NB4 (cell line): ENCODE results near the gene BCAS3.

Source experiments
- MAX ChIP-seq: IDR thresholded peaks from 2 replicates; pipeline ENCODE4 v1.6.1; 2011; ENCODE audit warnings: low read depth, low read length
- POLR2A ChIP-seq: IDR thresholded peaks from 2 replicates; pipeline ENCODE4 v1.6.1; 2011; ENCODE audit warnings: mild to moderate bottlenecking; ENCODE audit not compliant: insufficient read length; ENCODE audit errors: extremely low read depth
- TF ChIP-seq, protein P1 (sequence below): IDR thresholded peaks from one replicate; pipeline ENCODE4 v1.5.1; 2012; ENCODE audit warnings: low read depth, low read length

- TF ChIP-seq, protein P1, sequence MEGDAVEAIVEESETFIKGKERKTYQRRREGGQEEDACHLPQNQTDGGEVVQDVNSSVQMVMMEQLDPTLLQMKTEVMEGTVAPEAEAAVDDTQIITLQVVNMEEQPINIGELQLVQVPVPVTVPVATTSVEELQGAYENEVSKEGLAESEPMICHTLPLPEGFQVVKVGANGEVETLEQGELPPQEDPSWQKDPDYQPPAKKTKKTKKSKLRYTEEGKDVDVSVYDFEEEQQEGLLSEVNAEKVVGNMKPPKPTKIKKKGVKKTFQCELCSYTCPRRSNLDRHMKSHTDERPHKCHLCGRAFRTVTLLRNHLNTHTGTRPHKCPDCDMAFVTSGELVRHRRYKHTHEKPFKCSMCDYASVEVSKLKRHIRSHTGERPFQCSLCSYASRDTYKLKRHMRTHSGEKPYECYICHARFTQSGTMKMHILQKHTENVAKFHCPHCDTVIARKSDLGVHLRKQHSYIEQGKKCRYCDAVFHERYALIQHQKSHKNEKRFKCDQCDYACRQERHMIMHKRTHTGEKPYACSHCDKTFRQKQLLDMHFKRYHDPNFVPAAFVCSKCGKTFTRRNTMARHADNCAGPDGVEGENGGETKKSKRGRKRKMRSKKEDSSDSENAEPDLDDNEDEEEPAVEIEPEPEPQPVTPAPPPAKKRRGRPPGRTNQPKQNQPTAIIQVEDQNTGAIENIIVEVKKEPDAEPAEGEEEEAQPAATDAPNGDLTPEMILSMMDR, result no peak
- no peak for TF ChIP-seq POLR2A
- TF ChIP-seq MAX, result no peak
These were observed 211.4 kb downstream of the BCAS3 start for GRCh38 chr17:60888812-60889709.
